ENCODE data around the gene CATSPER1.

DNA sequence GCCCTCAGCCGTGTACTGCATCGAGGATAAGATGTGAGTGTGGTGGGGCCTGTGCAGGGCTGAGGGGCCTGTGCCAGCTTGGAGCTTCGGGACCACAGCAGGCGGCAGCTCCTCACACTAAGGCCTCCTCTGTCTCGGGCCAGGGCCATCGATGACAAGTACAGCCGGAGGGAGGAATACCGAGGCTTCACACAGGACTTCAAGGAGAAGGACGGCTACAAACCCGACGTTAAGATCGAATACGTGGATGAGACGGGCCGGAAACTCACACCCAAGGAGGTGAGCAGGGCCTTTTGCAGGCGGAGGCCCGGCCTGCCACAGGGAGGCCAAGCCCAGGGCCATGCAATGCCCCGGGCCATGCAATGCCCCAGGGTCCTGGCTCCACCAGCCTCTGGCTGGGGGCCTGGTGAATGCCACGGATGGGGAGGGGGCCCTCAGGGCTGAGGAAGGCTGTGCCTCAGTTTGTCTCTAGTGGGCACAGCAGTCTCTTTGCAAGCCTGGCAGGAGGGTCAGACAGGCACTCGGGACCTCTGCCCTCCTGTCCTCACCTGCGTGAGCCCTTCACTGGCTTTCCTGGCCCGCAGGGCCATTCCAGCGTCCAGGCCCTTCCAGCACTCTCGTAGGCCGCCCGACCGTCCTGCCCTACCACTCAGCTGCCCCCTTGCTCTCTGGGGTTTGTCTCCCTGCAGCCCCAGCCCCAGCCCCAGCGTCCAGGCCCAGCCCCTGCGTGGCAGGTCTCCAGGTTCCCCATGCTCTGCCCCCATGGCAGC, 48.5 kb downstream of the CATSPER1 start:
- TF ChIP-seq, protein P1, sequence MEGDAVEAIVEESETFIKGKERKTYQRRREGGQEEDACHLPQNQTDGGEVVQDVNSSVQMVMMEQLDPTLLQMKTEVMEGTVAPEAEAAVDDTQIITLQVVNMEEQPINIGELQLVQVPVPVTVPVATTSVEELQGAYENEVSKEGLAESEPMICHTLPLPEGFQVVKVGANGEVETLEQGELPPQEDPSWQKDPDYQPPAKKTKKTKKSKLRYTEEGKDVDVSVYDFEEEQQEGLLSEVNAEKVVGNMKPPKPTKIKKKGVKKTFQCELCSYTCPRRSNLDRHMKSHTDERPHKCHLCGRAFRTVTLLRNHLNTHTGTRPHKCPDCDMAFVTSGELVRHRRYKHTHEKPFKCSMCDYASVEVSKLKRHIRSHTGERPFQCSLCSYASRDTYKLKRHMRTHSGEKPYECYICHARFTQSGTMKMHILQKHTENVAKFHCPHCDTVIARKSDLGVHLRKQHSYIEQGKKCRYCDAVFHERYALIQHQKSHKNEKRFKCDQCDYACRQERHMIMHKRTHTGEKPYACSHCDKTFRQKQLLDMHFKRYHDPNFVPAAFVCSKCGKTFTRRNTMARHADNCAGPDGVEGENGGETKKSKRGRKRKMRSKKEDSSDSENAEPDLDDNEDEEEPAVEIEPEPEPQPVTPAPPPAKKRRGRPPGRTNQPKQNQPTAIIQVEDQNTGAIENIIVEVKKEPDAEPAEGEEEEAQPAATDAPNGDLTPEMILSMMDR (IDR thresholded peaks at IDR 0.05; ENCODE audit: extremely low read depth in 1 of 2, insufficient read depth in 1 of 2, low read depth in 1 of 2, low read length in 2 of 2): no peak
- TF ChIP-seq POLR2A (IDR thresholded peaks at IDR 0.05; ENCODE audit: low read depth, low read length) (no peak), FOS (IDR thresholded peaks at IDR 0.05; ENCODE audit: borderline replicate concordance, insufficient read depth, low read length) (no peak), POLR2AphosphoS5 (IDR thresholded peaks at IDR 0.05; ENCODE audit: insufficient read depth, low read depth, low read length) (no peak), MYC (IDR thresholded peaks at IDR 0.05; ENCODE audit: low read depth, low read length) (no peak), EZH2 (IDR thresholded peaks at IDR 0.05; ENCODE audit: borderline replicate concordance, low read depth, low read length, severe bottlenecking) (no peak)

Measured in endothelial cell of umbilical vein (primary cell).